Type B pancreatic cell (in vitro differentiated cells): ENCODE data around the gene TMED4. TPM values are rescaled to one million over a fixed set of nuclear protein-coding genes. Genes with fewer than 3 reads are reported as not detected.
"Not testable (repeated sequence)": the region's sequence is repeated elsewhere in the genome, so short reads cannot be mapped to it uniquely, and the experiment has no call there.

Experiments
- DNase-seq: peaks from one replicate; pipeline ENCODE4 v3.0.0; 2021; ENCODE audit warnings: mixed read lengths; ENCODE audit not compliant: unreplicated experiment; ENCODE audit errors: extremely low spot score
- H3K27ac Mint-ChIP-seq: 2 replicates; pipeline ENCODE4 v1.8.0; 2021; ENCODE audit warnings: mild to moderate bottlenecking, mixed read lengths
- H3K27me3 Mint-ChIP-seq: 2 replicates; pipeline ENCODE4 v1.8.0; 2021; ENCODE audit warnings: mixed read lengths
- H3K36me3 Mint-ChIP-seq: 2 replicates; pipeline ENCODE4 v1.8.0; 2021; ENCODE audit warnings: mixed read lengths
- H3K4me1 Mint-ChIP-seq: one replicate; pipeline ENCODE4 v1.8.0; 2021; ENCODE audit warnings: mixed read lengths; ENCODE audit not compliant: unreplicated experiment
- H3K4me3 Mint-ChIP-seq: 2 replicates; pipeline ENCODE4 v1.8.0; 2021; ENCODE audit warnings: mild to moderate bottlenecking, mixed read lengths
- H3K9me3 Mint-ChIP-seq: 2 replicates; pipeline ENCODE4 v1.8.0; 2021; ENCODE audit warnings: mixed read lengths
- total RNA-seq: library from RNA; stranded (reverse); gene quantifications from 2 replicates; pipeline ENCODE4 v1.2.1, GENCODE V29; 2021; ENCODE audit warnings: low replicate concordance
- TF ChIP-seq, protein P1 (sequence below): fragments of 200-600 bp; sonication (generic); conservative IDR thresholded peaks from 2 replicates; pipeline ENCODE4 v1.5.0; 2021; ENCODE audit warnings: antibody characterized with exemption, mild to moderate bottlenecking

Gene TMED4
- total RNA-seq, 1 donor from 2014 or later, result 92.8 TPM

DNA sequence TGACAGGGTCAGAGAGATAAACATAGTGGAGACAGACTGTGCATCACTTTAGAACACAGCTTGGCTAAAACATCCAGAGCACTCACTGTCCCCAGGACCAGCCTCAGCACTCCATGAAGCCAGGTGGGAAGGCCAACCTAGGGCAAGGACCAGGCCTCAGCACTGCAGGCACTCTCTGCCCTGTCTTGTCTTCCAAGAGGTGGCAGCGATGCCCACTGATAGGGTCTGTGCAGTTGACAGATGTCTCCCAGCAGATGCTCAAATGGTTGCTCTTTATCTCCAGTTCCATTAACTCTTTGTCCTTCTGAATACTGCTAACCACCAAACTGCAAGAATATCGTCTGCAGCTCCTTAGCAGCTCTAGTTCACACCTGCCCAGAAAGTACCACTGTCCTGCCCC lies 17.4 kb downstream of the TMED4 start:
- no peak overlapping the region for H3K27ac Mint-ChIP-seq

DNA sequence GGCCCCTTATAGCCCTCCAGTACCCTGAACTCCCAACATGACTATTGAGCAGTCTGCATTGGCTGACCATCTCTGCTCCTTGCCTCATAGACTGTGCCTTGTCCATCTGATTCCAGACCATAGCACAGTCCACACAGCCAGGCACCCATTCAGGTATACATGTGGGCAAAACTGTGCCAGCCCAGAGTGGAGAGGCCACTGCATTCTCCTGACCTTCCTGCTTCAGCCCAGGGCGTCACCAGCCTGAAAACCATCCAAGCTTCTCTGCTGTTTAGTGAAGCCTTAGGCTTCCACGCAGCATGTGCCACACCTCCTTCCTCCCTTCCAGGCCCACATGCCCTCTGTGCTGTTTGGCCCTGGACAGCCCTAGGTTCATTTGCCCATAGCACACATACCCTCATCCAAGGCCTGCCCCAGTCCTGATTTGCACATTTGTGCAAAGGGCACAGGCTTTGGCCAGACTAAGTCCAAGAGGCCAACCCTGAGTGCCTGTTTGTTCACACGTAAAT lies 18.8 kb downstream of the TMED4 start:
- no peak for DNase-seq
- TF ChIP-seq, protein P1, sequence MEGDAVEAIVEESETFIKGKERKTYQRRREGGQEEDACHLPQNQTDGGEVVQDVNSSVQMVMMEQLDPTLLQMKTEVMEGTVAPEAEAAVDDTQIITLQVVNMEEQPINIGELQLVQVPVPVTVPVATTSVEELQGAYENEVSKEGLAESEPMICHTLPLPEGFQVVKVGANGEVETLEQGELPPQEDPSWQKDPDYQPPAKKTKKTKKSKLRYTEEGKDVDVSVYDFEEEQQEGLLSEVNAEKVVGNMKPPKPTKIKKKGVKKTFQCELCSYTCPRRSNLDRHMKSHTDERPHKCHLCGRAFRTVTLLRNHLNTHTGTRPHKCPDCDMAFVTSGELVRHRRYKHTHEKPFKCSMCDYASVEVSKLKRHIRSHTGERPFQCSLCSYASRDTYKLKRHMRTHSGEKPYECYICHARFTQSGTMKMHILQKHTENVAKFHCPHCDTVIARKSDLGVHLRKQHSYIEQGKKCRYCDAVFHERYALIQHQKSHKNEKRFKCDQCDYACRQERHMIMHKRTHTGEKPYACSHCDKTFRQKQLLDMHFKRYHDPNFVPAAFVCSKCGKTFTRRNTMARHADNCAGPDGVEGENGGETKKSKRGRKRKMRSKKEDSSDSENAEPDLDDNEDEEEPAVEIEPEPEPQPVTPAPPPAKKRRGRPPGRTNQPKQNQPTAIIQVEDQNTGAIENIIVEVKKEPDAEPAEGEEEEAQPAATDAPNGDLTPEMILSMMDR, result no peak
- Mint-ChIP-seq H3K36me3 (peaks cover 7% of the 10 kb centered on the region), H3K27ac (peak overlapping the region; percentile 55), H3K4me1 (no peaks in the 10 kb centered on the region), H3K27me3 (peaks cover 3% of the 10 kb centered on the region), H3K4me3 (no peak overlapping the region), H3K9me3 (no peaks in the 10 kb centered on the region)

More for the DNA sequence above, 17.4 kb downstream of the TMED4 start:
- Mint-ChIP-seq H3K27me3 (no peaks in the 10 kb centered on the region), H3K4me1 (no peaks in the 10 kb centered on the region), H3K4me3 (no peak overlapping the region), H3K9me3 (no peaks in the 10 kb centered on the region), H3K36me3 (peaks cover 14% of the 10 kb centered on the region)
- no peak for DNase-seq
- TF ChIP-seq, protein P1, result no peak

DNA sequence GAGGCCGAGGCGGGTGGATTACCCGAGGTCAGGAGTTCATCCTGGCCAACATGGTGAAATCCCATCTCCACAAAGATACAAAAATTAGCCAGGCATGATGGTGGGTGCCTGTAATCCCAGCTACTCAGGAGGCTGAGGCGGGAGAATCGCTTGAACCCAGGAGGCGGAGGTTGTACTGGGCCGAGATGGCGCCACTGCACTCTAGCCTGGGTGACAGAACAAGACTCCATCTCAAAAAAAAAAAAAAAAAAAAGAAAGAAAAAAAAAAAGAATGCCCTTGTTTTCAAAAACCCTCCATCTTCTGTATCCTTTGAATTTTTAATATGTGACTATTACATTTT lies 19.4 kb downstream of the TMED4 start:
- H3K4me3 Mint-ChIP-seq, H3K4me1 Mint-ChIP-seq, H3K27me3 Mint-ChIP-seq, DNase-seq, H3K9me3 Mint-ChIP-seq, H3K36me3 Mint-ChIP-seq: not testable (repeated sequence)
- H3K27ac Mint-ChIP-seq, result peak overlapping the region; percentile 51

DNA sequence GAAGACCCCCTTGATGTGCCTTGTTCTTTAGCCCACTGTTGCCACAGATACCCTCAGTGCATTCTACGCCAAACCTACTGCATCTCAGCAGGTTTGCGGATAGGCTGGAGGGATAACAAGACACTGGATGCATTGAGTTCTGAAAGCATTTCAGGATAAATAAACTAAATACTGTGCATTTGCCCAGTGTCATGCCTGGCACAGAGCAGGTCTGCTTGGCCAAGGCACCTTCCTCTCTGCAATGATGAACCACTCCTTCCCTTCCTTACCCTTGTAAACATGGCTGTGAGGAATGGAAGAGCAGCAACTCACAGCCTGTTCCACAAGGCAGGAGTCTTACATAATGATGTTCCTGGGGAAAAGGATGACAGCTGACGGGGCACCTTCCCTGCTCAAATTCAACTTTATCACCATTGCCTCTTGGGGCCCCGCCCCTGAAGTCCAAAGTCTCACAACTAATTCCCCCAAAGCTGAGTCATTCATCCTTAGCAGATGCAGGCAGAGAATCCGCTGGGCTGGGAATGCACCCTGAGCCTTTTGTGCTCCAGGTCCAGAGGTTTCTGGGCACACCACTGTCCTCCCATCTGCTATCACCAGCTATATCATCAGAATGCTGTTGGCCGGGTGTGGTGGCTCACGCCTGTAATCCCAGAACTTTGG lies 19.9 kb downstream of the TMED4 start:
- TF ChIP-seq, protein P1, result no peak
- Mint-ChIP-seq H3K4me3 (no peak overlapping the region), H3K4me1 (no peaks in the 10 kb centered on the region), H3K9me3 (no peaks in the 10 kb centered on the region), H3K27ac (peak overlapping the region; percentile 51), H3K27me3 (peaks cover 3% of the 10 kb centered on the region), H3K36me3 (peaks cover 3% of the 10 kb centered on the region)
- no peak for DNase-seq

DNA sequence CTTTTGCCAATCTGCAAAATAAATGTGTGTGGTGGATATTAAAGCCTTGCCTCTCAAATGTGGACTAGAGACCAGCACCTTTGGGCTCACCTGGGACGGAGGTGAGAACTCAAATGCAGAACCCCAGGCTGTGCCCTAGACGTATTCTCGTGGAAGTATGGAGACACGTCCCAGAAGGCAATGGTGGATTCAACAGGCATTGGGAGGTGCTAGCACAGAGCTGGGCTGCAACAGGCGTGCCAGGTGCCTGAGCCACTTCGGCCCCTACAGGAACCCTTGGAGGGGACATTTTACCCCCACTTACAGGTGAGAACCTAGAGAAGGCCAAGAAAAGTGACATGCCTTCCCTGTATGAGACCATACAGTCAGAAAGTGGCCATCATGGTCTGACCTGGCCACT lies 20.6 kb downstream of the TMED4 start:
- TF ChIP-seq, protein P1, result no peak
- Mint-ChIP-seq H3K4me1 (no peaks in the 10 kb centered on the region), H3K4me3 (no peak overlapping the region), H3K9me3 (no peaks in the 10 kb centered on the region), H3K27me3 (peaks cover 3% of the 10 kb centered on the region), H3K27ac (no peak overlapping the region), H3K36me3 (peaks cover 3% of the 10 kb centered on the region)
- DNase-seq, result no peak

DNA sequence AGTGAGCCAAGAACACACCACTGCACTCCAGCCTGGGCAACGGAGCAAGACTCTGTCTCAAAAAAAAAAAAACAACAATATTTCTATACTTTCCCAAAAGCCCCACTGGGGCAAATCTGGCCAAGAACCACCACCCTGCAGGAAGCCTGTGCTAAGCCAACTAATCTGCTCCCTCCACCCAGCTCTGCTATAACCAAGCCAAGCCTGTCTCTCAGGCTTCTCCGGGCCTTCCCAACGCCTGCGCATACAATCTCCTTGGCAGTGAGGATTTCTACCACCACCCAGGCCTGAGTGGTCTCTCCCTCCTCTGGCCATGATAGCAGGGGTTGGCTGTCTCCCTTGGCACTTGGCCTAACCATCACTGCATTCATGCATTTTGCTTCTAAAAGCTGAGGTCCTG lies 22.5 kb downstream of the TMED4 start:
- peaks cover 3% of the 10 kb centered on the region for H3K27me3 Mint-ChIP-seq
- TF ChIP-seq, protein P1, result no peak
- DNase-seq, result no peak
- no peaks in the 10 kb centered on the region for H3K9me3 Mint-ChIP-seq
- H3K36me3 Mint-ChIP-seq, result no peaks in the 10 kb centered on the region
- no peak overlapping the region for H3K27ac Mint-ChIP-seq
- no peak overlapping the region for H3K4me3 Mint-ChIP-seq
- no peaks in the 10 kb centered on the region for H3K4me1 Mint-ChIP-seq
